Mesodermal cell (in vitro differentiated cells): ENCODE data around the gene DDB1.

Experiments used
- H3K27ac ChIP-seq: 2 replicates; pipeline ENCODE4 v1.7.0; 2013; ENCODE audit warnings: mild to moderate bottlenecking, low read depth, low read length, moderate library complexity; ENCODE audit not compliant: severe bottlenecking
- H3K36me3 ChIP-seq: 2 replicates; pipeline ENCODE4 v1.7.1; 2013; ENCODE audit warnings: mild to moderate bottlenecking, low read length, moderate library complexity; ENCODE audit not compliant: control insufficient read depth, insufficient read depth
- H3K4me1 ChIP-seq: one replicate; pipeline ENCODE4 v1.7.1; 2013; ENCODE audit warnings: mild to moderate bottlenecking, low read length; ENCODE audit not compliant: insufficient read depth, control insufficient read depth, poor library complexity, severe bottlenecking
- H3K4me3 ChIP-seq: 2 replicates; pipeline ENCODE4 v1.7.0; 2013; ENCODE audit warnings: low read length, control low read depth, mild to moderate bottlenecking; ENCODE audit not compliant: insufficient read depth, poor library complexity, severe bottlenecking; ENCODE audit errors: extremely low read depth
- H3K9me3 ChIP-seq: 2 replicates; pipeline ENCODE4 v1.7.1; 2013; ENCODE audit warnings: mild to moderate bottlenecking, low read length, moderate library complexity; ENCODE audit not compliant: control insufficient read depth
- WGBS, 2 experiments: methylation state at CpG; one replicate each; pipeline ENCODE4 v1.1.5; 2013; ENCODE audit warnings: missing lambda C conversion rate in 2 of 2; ENCODE audit not compliant: insufficient coverage in 2 of 2; 5-methylcytosine and 5-hydroxymethylcytosine counted together

The DDB1 gene

DNA sequence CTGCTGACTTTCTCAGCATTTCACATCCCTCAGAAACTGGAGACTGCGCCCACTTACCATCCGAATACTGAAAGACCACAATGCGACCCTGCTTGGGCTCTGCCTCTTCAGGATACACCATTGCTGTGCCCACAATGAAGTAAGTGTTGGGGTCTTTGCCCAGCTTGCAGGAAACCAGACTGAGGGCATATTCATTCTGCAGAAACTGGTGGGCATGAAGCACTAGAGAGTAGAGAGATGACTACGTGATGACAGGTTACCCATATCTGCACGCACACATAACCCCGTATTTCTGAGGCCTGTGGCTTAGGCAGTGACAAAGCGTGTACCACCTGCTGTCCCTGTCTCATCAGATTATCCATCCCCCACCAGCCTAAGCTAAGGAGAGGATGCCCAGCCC lies 23.2 kb downstream of the DDB1 start:
- WGBS, 2 experiments = 96 to 100% methylated on average over 6 to 7 of the region's 7 CpGs
- Histone ChIP-seq H3K27ac (no peak overlapping the region), H3K9me3 (no peaks in the 10 kb centered on the region), H3K36me3 (peaks cover 100% of the 10 kb centered on the region), H3K4me1 (no peaks in the 10 kb centered on the region), H3K4me3 (no peak overlapping the region)

DNA sequence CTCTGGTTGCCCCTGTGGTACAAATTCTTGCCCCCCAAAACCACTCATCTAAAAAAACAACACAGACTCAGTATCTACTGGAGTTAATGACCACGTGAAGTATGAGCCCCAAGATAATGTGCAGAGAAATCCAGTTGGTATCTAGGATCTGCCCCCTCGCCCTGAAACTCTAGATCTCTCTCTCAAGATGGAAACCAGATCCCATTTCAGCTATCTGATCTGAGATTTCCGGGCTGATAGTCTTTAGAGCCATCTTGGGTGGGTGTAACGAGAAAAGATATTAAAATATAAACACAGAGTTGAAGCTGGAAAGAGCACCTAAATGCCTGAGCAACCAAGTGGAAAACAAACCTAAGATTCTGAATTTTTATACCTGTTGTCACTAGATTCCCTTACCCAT lies 23.8 kb downstream of the DDB1 start:
- Histone ChIP-seq H3K4me1 (no peaks in the 10 kb centered on the region), H3K9me3 (no peaks in the 10 kb centered on the region), H3K4me3 (no peak overlapping the region), H3K36me3 (peaks cover 99% of the 10 kb centered on the region), H3K27ac (no peak overlapping the region)
- WGBS, 2 experiments = 84 to 95% methylated on average over 2 of the region's 4 CpGs

DNA sequence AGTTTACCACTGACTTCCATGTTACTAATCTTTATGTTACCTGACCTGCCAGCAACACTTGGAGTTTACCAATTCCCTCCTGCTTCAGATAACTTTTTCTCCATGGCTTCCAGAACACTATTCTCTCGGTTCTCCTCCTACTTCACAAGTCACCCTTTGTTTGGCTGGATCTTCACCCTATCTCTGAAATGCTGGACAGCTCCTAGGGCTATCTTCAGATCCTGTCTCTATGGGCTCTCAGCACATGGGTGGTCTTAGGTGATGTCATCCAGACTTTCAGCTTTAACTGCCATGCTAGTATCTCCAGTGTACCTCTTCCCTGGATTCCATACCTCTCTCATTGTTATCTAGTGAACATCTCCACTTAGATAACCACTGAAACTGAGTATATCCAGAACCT lies 25.6 kb downstream of the DDB1 start:
- Histone ChIP-seq H3K36me3 (peaks cover 99% of the 10 kb centered on the region), H3K4me3 (no peak overlapping the region), H3K27ac (no peak overlapping the region), H3K9me3 (no peaks in the 10 kb centered on the region), H3K4me1 (no peaks in the 10 kb centered on the region)
- 89 to 100% methylated on average over 1 of the region's 1 CpG for WGBS, 2 experiments

DNA sequence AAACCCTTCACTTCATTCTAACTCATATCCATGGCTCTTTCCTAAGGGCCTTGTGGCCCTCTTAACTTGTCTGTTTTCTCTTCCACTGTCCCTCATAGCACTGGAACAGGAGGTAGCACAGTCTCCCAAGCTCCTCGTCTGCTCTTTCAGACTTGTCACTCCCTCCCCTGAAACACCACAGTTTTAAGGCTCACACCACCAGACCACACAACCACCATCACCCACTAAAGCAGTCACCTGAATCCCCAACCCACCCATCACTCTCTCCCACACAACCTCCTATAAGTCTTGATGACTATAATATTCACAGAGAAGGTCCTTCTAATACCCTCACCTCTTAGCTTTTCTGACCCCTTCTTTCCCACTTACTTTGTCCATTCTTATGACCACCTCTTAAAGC lies 26.7 kb downstream of the DDB1 start:
- 90 to 92% methylated on average over 1 of the region's 1 CpG for WGBS, 2 experiments
- H3K4me3 ChIP-seq = no peak overlapping the region
- H3K36me3 ChIP-seq = peaks cover 99% of the 10 kb centered on the region
- H3K4me1 ChIP-seq = no peaks in the 10 kb centered on the region
- H3K27ac ChIP-seq = no peak overlapping the region
- no peaks in the 10 kb centered on the region for H3K9me3 ChIP-seq

DNA sequence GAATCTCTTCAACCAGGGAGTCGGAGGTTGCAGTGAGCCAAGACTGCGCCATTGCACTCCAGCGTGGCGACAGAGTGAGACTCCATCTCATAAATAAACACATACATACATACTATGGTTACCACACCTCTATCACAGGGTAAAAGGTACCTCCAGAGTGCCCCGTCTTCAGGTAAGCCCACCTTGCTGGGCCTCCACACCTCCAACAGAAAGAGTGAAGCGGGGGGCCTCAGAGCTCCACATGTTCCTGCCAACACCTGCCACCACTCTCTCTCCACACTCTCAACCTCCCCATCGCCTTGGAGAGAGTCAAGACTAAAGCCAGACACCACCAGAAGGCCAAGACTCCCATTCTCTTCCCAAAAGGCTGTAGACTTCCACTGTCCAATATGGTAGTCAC lies 27.5 kb downstream of the DDB1 start:
- WGBS, 2 experiments = 95 to 100% methylated on average over 4 to 7 of the region's 7 CpGs
- H3K36me3 ChIP-seq = peaks cover 99% of the 10 kb centered on the region
- no peak overlapping the region for H3K27ac ChIP-seq
- no peaks in the 10 kb centered on the region for H3K9me3 ChIP-seq
- H3K4me1 ChIP-seq = no peaks in the 10 kb centered on the region
- no peak overlapping the region for H3K4me3 ChIP-seq

DNA sequence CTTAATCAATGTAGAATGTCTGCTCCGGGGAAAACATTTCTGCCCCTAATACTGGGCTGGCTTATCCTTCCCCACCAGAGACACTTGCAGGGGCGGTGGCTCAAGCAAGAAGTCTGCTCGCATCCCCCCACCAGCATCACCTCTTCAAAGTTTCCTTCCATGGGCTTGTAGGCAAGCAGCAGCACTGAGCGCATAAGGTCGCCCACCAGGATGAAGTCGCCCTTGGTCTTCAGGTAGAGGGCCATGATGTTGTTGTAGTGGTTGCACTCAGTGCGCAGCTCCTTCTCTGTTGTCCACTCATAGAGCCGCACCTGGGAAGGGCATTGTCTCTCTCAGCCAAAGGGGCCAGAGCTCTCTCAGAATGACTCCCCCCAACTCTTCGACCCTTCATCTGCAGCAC lies 29.2 kb downstream of the DDB1 start:
- no peak overlapping the region for H3K4me3 ChIP-seq
- WGBS, 2 experiments = 97 to 100% methylated on average over 4 of the region's 9 CpGs
- H3K27ac ChIP-seq = no peak overlapping the region
- no peaks in the 10 kb centered on the region for H3K9me3 ChIP-seq
- H3K4me1 ChIP-seq = no peaks in the 10 kb centered on the region
- H3K36me3 ChIP-seq = peaks cover 97% of the 10 kb centered on the region

DNA sequence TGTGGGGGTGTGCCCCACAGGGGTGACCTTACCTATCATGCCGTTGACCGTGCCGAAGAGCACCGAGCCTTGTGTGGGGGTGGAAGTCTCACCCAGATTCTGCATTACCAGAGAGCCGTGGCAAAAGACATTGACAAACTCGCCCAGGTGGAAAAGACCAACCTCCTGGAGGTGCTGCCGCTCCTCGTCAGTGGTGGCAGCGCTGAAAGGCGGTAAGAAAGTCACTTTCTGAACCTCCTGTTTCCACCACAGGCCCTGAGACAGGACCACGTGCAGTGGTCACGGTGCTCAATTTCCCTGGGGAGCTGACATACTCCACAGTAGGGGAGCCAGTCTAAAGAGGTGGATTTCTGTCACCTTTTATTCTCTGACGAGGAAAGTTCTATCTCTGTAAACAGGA lies 30.4 kb downstream of the DDB1 start:
- Histone ChIP-seq H3K9me3 (no peaks in the 10 kb centered on the region), H3K27ac (no peak overlapping the region), H3K36me3 (peaks cover 93% of the 10 kb centered on the region), H3K4me1 (peaks cover 8% of the 10 kb centered on the region), H3K4me3 (no peak overlapping the region)
- WGBS, 2 experiments = 95 to 96% methylated on average over 11 to 13 of the region's 13 CpGs

DNA sequence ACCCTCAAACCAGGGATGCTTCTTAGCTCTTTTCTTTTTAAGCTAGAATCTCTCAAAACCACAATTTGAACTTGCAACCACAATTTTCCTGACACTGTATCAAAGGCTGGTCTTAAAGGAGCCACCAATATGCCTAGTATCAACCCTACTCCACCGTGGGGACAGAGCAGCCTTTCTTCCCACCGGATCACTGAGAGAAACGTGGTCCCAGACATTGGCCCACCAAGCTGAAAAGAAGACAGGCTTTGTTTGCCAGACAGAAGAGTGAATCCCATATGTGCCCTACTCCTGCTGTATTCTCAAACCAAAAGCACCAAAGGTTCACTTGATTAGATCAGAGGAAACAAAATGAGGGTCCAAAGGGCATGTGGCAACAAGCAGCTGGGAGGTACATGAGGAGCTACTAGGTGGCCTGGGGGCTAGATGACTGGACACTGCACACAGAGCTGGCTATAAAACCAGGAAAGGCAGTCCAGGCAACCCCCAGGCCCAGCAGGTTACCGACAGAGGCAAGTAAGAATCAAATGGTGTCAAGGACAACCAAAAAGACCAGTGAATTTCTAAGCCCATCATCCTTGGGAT lies 34.2 kb downstream of the DDB1 start:
- H3K27ac ChIP-seq = no peak overlapping the region
- peaks cover 18% of the 10 kb centered on the region for H3K4me1 ChIP-seq
- 85 to 100% methylated on average over 4 of the region's 4 CpGs for WGBS, 2 experiments
- H3K9me3 ChIP-seq = no peaks in the 10 kb centered on the region
- peaks cover 55% of the 10 kb centered on the region for H3K36me3 ChIP-seq
- H3K4me3 ChIP-seq = no peak overlapping the region

DNA sequence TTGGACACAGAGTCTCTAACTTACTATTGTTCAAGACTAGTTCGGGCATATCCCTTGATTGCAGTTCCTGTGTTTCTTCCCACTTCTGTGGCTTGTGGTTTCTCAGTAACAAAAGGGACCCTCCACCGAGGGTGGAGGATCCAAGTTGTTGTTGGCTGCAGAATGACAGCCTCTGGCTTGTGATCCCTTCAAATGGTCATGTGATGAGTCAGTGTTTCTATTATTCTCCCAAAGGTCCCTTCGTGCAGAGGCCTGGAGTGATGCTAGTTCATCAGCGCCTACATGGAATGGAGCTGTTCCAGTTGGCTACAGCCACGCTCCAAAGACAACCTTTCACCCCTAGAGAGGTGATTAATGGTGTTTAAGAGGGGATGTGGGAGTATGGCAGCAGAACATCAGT lies 35.2 kb downstream of the DDB1 start:
- peaks cover 18% of the 10 kb centered on the region for H3K4me1 ChIP-seq
- H3K4me3 ChIP-seq = no peak overlapping the region
- peak overlapping the region; percentile 59 for H3K27ac ChIP-seq
- WGBS, 2 experiments = 40 to 79% methylated on average over 1 to 3 of the region's 5 CpGs
- no peaks in the 10 kb centered on the region for H3K9me3 ChIP-seq
- H3K36me3 ChIP-seq = peaks cover 45% of the 10 kb centered on the region

DNA sequence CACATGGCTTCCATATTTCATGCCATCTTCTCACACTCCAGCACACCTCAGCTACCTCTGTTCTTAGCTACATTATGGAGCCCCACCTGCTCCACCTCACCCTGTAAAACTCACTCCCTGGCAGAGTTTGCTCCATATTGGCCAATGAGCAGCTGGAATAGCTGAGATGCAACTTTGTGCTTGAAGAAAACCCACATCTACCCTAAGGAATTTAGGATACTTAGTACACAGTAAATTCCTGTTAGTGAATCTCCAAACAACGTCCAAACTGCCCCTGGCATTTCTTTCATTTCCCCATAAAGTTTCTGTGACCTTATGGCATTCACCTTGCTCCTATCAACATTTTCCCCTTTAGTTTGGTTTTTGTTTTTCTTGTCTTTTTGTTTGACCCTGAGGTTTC lies 35.6 kb downstream of the DDB1 start:
- Histone ChIP-seq H3K9me3 (no peaks in the 10 kb centered on the region), H3K27ac (peak overlapping the region; percentile 59), H3K36me3 (peaks cover 42% of the 10 kb centered on the region), H3K4me1 (peaks cover 18% of the 10 kb centered on the region), H3K4me3 (no peak overlapping the region)
- no CpG with 5 or more reads among the region's 1 CpG for WGBS, 2 experiments

DNA sequence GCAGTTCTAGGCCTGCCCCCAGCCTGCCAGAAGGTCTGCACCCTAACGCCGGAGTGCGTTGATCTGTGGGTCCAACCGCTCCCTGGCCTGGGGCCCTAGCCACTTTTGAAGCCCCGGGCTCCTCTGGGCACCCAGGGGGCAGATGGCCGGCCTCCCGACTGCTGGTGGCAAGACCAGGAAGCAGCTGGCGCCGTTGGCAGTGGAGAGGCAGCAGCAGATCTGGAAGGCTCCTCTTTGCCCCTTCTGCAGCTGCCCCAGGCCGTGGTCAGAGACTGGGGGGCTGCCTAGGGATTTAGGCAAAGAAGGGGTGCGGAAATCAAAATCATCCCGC lies 37.3 kb downstream of the DDB1 start:
- Histone ChIP-seq H3K4me3 (peak overlapping the region; percentile 66), H3K27ac (peak overlapping the region; percentile 64), H3K4me1 (peaks cover 18% of the 10 kb centered on the region), H3K9me3 (no peaks in the 10 kb centered on the region), H3K36me3 (peaks cover 34% of the 10 kb centered on the region)
- WGBS, 2 experiments = 61 to 72% methylated on average over 7 to 10 of the region's 12 CpGs
